ENCODE measurements around the gene FANCM.
A peak's percentile ranks its signal among the peaks of the same experiment; 100 is the strongest.
"Not testable (repeated sequence)": the region's sequence is repeated elsewhere in the genome, so short reads cannot be mapped to it uniquely, and the experiment has no call there.

Gene FANCM

GRCh38 chr14:45134051-45134958, 1.4 kb upstream of the FANCM start, which contains the start of gene FKBP3:
FKBP3 (minus strand) TSS chr14:45134481; CDS start chr14:45134456, 25 bp downstream.
- peak within 1 kb of the TSS; percentile 100 for H3K27ac Mint-ChIP-seq
- TF ChIP-seq, protein P1, sequence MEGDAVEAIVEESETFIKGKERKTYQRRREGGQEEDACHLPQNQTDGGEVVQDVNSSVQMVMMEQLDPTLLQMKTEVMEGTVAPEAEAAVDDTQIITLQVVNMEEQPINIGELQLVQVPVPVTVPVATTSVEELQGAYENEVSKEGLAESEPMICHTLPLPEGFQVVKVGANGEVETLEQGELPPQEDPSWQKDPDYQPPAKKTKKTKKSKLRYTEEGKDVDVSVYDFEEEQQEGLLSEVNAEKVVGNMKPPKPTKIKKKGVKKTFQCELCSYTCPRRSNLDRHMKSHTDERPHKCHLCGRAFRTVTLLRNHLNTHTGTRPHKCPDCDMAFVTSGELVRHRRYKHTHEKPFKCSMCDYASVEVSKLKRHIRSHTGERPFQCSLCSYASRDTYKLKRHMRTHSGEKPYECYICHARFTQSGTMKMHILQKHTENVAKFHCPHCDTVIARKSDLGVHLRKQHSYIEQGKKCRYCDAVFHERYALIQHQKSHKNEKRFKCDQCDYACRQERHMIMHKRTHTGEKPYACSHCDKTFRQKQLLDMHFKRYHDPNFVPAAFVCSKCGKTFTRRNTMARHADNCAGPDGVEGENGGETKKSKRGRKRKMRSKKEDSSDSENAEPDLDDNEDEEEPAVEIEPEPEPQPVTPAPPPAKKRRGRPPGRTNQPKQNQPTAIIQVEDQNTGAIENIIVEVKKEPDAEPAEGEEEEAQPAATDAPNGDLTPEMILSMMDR (IDR thresholded peaks at IDR 0.05) = no peak
- DNase-seq = peak; percentile 95
- peak within 1 kb of the TSS; percentile 99 for H3K4me3 Mint-ChIP-seq
- H3K36me3 Mint-ChIP-seq (ENCODE audit: low read depth) = no peaks in the 10 kb centered on the region
- peaks cover 3% of the 10 kb centered on the region for H3K27me3 Mint-ChIP-seq (ENCODE audit: low read depth, poor library complexity)
- H3K4me1 Mint-ChIP-seq = peaks cover 46% of the 10 kb centered on the region
- H3K9me3 Mint-ChIP-seq = no peaks in the 10 kb centered on the region

- peak overlapping the region; percentile 99 for H3K4me3 Mint-ChIP-seq
- H3K4me1 Mint-ChIP-seq = peaks cover 46% of the 10 kb centered on the region
- DNase-seq = no peak
- peak overlapping the region; percentile 100 for H3K27ac Mint-ChIP-seq
- H3K27me3 Mint-ChIP-seq (ENCODE audit: low read depth, poor library complexity) = peaks cover 3% of the 10 kb centered on the region
- no peaks in the 10 kb centered on the region for H3K36me3 Mint-ChIP-seq (ENCODE audit: low read depth)
- no peaks in the 10 kb centered on the region for H3K9me3 Mint-ChIP-seq
- TF ChIP-seq, protein P1 (IDR thresholded peaks at IDR 0.05) = no peak
Measured at GRCh38 chr14:45135156-45135555, 574 bp upstream of the FANCM start.

DNA sequence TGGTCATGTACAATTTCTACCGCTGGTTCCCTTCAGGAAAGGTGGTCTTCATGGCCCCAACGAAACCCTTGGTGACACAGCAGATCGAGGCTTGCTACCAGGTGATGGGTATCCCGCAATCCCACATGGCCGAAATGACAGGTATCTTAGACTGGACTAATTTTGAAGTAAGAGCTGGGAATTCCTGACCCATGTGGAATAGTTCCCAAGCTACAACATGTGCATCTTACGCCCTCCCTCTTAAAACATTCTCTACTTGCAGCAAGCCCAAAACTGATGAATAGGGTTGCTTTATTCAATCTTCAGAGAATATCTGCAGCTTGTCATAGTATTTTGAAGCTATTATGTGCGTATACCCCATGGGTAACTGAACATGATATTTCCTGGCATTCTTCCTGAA, 669 bp downstream of the FANCM start:
- H3K4me1 Mint-ChIP-seq = peaks cover 46% of the 10 kb centered on the region
- H3K27ac Mint-ChIP-seq = peak overlapping the region; percentile 100
- H3K9me3 Mint-ChIP-seq = no peaks in the 10 kb centered on the region
- peak overlapping the region; percentile 99 for H3K4me3 Mint-ChIP-seq
- peaks cover 6% of the 10 kb centered on the region for H3K36me3 Mint-ChIP-seq (ENCODE audit: low read depth)
- TF ChIP-seq, protein P1 (IDR thresholded peaks at IDR 0.05) = no peak
- peaks cover 3% of the 10 kb centered on the region for H3K27me3 Mint-ChIP-seq (ENCODE audit: low read depth, poor library complexity)
- DNase-seq = no peak

DNA sequence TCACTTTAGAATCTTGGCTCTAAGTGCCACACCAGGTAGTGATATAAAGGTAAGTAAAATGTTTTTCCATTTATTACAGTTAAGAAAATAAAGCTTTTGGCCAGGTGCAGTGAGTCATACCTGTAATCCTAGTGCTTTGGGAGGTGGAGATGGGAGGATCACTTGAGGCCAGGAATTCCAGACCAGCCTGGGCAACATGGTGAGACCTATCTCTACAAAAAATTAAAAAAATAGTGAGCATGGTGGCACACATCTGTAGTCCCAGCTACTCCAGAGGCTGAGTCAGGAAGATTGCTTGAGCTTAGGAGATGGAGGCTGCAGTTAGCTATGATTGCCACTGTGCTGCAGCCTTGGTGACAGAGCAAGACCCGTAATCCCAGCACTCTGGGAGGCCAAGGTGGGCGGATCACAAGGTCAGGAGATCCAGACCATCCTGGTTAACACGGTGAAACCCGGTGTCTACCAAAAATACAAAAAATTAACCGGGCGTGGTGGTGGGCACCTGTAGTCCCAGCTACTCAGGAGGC, 5.0 kb downstream of the FANCM start:
- DNase-seq = no peak
- Mint-ChIP-seq H3K36me3 (ENCODE audit: low read depth) (peaks cover 25% of the 10 kb centered on the region), H3K27ac (no peak overlapping the region), H3K4me3 (no peak overlapping the region), H3K9me3 (peaks cover 7% of the 10 kb centered on the region), H3K27me3 (ENCODE audit: low read depth, poor library complexity) (no peaks in the 10 kb centered on the region), H3K4me1 (peaks cover 27% of the 10 kb centered on the region)
- TF ChIP-seq, protein P1 (IDR thresholded peaks at IDR 0.05) = no peak

- Mint-ChIP-seq H3K36me3 (ENCODE audit: low read depth) (peaks cover 35% of the 10 kb centered on the region), H3K4me1 (peaks cover 26% of the 10 kb centered on the region)
- not testable (repeated sequence) for H3K27ac Mint-ChIP-seq; H3K4me3 Mint-ChIP-seq; H3K9me3 Mint-ChIP-seq; DNase-seq; H3K27me3 Mint-ChIP-seq (ENCODE audit: low read depth, poor library complexity)
Measured at GRCh38 chr14:45142083-45142482, 6.4 kb downstream of the FANCM start.

DNA sequence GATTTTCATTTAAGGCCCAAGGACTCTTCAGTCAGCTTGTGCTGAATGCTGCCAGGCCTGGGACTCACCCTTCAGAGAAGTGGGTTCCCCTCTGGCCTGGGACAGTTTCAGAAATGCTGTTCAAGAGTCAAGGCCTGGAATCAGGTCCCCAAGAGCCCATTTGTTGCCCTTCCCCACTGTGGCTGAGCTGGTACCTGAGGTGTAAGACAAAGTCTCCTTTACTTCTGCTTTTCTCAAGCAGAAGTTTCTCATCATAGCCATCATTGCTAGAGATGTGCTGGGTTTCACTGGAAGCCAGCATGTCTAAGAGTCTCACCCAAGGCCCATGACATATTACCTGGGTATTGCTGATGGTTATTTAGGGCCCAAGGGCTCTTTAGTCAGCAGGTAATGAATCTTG, 8.9 kb downstream of the FANCM start:
- no peak for DNase-seq
- H3K36me3 Mint-ChIP-seq (ENCODE audit: low read depth) = peaks cover 42% of the 10 kb centered on the region
- no peaks in the 10 kb centered on the region for H3K27me3 Mint-ChIP-seq (ENCODE audit: low read depth, poor library complexity)
- H3K9me3 Mint-ChIP-seq = peaks cover 7% of the 10 kb centered on the region
- TF ChIP-seq, protein P1 (IDR thresholded peaks at IDR 0.05) = no peak
- H3K4me3 Mint-ChIP-seq = no peak overlapping the region
- peaks cover 5% of the 10 kb centered on the region for H3K4me1 Mint-ChIP-seq
- H3K27ac Mint-ChIP-seq = no peak overlapping the region
